CD4-positive, alpha-beta T cell treated with Interferon gamma for 1 hour (primary cell): ENCODE measurements around the gene SURF4.

ENCODE experiments used
- DNase-seq: peaks from one replicate; pipeline ENCODE4 v3.0.0-alpha.2; 2020

SURF4 gene

DNA sequence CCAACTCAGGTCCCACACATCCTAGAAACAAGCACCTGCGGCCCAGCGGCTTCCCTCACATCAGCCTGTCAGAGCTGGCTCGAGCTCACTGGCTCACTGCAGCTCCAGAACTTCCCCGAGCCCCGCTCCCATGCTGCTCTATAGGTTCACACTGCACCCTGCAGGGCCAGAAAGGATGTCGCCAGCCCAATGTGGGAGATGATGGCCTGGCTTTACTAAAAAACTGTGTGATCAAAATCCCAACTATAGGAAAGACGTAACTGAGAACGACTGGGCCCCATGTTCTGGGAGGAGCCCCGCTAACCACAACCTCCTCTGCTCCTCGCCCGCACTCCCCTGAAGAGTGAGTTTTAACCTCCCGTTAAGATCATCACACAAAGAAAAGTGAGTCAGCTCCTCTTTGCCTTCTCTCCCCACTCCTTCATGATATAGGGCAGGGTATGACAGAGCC is 4.6 kb downstream of the SURF4 start:
- DNase-seq: peak; percentile 50

DNA sequence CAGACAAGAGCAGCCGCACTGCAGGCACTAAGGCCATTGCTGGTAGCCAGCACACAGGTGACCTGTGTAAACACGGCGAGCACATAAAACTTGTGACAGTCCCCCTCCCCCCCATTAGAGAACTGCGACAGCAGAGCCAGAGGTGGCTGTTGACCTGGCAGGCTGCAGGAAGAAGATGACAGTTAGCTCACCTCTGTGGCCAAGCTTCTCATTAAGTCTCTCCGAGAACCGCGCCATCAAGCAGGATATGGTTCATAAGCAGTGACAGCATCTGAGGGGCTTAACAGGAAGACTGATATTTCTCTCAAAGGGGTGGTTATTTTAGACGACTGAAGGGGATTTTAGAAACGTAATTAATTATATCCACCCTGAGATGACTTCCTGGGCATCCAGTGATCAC is 5.2 kb downstream of the SURF4 start:
- peak; percentile 36 for DNase-seq

DNA sequence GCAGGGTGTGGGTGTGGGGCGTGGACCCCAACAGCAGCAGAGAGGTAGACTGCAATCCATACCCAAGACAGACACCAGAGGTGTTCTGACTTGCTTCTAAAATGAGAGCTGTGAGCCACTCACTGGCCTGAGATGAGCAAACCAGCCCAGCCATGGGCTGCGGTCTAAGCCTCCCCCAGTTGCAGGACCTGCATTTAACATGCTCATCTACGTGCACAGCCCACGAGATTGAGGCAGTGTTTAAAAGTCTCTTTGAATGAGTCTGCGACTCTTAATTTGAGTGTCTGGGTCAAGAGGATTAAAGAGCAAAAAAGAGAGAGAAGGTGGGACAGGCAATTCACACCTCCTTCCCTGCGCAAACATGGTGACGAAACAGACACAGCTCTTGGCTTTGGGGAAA is 5.9 kb downstream of the SURF4 start:
- no peak for DNase-seq

DNA sequence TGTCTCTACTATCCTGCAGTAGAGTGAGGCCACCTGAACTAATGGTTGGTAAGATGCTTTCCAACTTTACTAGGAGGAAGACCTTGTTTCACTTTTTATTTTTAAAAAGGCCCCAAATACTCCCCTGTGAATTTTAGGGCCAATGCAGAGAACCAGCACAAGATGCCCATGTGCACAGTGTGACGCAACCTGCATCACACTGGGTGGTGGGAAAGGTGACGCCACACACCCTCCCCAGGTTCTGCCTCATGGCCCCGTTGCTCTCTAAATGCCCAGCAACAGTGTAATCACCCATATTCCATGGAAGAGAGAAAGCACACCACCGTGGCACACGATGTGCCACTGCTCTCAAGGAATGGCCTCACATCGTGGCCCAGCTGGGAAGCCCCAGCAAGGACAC is 6.4 kb downstream of the SURF4 start:
- DNase-seq: no peak

DNA sequence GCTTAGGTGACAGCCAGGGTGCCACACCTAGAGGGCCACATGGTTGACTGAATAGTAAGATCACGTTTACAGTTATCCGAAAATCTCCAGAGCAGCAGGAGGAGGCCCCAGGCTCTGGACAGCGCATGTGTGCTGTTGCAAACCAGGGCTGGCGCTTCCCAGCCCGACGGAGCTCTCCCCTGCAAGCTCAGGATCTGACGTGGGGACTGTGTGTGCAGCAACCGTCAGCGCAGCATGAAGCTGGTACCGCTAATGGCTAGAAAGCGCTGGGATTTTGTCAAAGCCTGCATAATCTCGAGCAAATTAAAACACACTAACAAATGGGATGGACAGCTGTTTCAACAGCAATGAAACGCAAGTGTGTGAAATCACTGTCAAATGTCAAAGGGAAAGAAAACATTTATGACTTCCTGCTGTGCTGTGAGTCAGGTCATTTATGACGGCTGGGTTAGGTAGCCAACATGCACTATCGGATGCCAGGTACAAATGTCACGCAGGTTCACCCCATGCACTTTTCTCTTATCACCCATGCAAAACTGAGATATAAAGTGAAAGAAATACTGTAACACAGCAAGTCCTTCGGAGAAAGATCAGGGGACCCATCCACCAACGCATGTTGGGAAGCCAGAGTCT is 7.5 kb downstream of the SURF4 start:
- no peak for DNase-seq

DNA sequence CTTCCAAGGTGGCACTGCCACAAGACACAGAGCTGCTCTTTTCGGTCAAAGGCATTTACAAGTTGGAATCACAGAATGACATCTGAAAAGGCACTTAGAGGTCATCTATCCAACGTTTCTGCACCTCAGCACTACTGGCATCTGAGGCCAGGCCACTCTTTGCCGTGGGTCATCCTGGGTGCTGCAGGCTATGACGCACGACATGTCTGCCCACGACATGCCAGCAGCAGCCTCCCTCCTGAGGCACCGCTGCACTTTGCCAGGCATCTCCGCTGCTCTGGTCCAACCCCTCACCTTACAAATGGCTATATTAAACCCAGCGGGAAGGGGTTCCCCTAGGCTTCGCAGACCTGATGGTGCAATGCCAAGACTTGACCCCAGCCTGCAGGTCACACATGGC is 8.1 kb downstream of the SURF4 start:
- DNase-seq: no peak

DNA sequence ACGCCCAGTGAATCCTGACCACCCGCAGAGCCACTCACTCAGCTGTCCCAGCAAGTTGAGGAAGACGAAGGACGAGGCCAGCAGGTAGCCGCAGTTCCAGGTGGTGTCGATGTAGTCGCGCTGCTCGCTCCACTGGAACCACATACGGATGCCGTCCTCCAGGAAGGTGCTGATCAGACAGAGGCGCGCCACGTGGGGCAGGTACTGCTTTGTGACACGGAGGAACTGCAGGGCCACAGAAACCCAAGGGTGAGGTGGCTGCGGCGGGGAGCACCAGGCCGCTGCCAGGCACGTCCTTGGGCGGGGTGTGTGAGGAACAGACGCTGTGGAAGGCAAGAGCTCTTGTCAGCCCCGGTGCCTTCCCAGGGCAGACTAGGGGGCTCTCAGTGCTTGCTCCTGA is 8.6 kb downstream of the SURF4 start:
- no peak for DNase-seq

DNA sequence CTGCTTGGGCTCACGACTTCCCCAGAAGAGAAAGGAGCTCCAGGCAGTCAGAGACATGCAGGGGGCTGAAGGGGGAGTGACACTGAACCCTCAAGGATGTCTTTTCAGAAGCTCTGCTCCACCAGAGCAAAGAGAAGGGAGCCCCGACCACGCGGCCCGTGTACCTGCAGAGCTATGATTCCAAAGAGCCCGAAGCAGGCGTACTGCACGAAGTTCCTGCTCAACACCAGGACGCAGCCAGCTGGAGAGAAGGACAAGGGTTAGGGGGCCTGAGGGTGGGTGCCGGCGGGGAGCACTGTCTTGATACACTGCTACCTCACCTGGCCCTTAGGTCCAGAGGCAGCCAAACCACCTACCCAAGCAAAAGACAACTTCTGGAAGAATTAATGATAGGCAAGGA is 9.4 kb downstream of the SURF4 start:
- no peak for DNase-seq

DNA sequence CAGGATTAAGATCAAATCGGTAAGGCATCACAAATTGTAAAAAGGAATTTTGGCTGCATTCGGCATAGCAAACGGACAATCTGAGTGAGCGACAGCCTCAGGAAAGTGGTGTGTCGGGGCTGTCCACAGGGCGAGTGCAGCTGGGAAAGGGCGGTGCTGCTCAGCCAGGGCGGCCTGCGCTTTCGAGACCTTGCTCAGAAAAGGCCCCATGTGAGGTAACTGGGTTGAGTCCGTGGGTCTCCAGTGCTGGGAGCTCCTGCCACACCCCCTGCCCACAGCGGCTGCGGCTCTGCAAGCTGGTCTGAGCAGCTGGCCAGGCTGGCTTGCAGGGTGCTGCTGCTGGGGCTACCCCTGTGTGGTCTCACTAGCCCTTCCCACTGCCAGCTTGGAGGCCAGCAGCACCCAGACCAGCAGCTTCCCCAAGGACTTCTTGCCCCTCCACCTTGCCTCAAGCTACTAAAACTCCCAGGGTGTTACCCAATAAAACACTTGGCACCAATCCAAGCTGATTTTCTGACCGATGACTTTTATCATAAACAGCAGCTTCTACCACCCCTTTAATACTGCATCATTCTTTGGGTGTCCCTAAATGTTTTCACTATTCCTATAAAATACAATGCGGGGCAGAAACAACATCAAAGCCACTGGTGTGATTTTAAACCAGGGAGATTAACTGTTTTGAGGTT is 13.4 kb downstream of the SURF4 start:
- DNase-seq: no peak

DNA sequence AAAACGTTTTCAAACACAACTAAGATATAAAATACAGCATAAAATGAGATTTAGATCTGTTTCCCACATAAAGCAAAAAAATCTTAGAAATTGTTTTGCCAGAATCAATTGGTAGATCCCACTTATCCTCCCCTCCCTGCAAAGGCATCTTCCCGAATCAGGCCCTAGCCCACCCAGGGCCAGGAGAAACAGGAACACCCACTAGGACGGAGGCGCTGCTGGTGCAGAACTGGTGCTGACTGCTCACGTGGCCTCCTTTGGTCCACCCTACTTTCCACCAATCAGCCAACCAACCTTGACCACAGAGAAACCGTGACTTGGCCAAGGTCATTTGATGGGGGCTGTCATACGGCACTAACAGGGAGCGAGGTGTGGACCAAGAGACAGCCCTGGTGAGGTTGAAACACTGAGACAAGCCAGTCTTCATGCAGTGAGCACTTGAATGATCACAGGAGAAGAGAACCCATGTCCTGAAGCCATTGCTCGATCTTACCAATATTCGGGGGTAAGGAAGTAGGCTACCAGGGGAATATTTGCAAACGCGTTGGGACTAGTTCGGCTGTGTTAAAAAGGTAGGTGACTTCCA is 14.3 kb downstream of the SURF4 start:
- DNase-seq: no peak

DNA sequence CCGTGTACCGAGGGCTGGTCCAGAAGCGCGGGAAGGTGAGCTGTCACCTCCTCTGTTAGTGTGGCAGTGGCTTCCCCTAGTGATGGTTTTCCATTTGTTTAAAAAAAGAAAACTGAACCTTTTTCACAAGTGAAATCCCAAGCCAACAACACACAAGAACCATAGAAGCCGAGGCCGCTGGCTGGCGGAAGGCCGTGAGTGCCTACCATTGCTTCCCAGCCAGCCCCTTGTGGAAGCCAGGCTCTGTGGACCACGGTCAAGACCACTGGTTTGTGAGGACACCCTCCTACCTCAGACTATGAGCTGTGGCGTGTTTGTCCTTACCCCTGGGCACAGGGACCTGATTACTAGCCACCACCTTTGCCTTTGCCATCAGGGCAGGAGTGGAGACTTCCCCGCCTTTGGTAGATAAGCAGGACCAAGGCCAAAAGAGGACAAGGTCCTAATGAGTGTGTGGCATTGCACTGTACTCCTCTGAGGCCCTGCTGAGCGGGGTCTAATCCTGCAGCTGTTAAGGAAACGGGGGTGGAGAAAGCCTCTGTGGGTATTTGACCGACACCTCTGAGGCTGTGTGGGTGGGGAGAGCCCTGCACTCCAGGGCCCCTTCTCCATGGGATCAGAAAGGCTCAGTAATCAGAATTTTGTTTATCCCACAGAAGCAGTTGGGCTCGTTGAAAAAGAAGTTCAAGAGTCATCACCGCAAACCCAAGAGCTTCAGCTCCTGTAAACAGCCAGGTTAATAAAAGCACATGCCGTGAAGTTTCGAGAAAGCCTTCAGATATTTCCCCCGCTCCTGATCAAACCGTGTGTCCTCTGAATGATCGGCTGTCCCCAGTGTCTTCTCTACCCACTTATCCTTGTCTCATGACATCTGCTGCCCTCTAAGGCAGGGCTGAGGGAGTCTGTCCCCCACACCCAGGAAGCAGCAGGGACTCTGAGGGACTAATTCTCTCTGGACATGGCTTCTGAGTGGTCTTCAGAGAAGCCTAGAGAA is 15.2 kb downstream of the SURF4 start:
- no peak for DNase-seq

DNA sequence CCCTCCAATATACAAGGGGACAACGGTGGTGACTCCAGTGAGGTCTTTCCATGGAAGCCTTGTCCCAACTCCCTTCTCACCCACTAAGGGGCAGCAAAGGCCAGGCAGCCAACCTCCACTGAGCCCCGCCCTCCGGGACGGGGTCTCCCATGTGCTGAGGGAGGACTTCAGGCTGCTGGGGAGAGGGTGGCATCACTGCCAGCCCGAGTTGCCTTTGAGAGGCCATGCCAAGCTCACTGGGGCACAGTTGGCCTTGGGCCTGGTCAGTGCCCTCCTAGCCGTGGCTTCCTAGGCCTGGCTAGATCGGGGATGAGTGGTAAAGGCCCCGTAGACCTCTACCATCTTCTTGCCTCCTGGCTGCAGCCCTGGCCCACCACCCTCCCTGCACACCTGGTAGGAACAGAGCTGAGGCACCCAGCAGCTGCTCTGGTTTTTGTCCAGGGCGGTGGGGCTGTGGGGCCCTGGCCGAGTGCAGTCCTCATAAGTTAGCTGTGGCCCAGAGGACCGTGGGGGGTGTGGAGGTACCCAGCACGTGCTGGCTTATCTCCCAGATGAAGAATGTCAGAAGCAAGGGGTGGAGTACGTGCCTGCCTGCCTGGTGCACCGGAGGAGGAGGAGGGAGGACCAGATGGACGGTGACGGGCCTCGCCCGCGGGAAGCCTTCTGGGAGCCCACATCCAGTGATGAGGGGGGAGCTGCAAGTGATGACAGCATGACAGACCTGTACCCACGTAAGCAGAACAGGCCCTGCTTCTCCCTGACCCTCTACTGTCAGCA is 16.3 kb downstream of the SURF4 start:
- DNase-seq: no peak

DNA sequence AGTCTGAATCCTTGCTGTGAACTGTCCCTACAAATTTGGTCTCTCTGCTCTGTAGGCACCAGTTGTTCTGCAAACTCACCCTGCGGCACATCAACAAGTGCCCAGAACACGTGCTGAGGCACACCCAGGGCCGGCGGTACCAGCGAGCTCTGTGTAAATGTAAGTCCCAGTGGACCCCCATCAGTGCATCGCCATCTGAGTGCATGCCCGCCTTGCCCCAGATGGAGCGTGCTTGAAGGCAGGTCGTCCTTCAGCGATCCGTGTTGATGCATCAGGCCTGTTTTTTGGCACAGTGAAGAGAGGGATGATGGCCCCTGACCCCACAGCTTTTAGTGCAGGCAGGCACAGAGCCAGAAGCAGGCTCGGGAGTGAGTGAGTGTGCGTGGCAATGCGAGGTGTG is 18.2 kb downstream of the SURF4 start:
- DNase-seq: no peak

DNA sequence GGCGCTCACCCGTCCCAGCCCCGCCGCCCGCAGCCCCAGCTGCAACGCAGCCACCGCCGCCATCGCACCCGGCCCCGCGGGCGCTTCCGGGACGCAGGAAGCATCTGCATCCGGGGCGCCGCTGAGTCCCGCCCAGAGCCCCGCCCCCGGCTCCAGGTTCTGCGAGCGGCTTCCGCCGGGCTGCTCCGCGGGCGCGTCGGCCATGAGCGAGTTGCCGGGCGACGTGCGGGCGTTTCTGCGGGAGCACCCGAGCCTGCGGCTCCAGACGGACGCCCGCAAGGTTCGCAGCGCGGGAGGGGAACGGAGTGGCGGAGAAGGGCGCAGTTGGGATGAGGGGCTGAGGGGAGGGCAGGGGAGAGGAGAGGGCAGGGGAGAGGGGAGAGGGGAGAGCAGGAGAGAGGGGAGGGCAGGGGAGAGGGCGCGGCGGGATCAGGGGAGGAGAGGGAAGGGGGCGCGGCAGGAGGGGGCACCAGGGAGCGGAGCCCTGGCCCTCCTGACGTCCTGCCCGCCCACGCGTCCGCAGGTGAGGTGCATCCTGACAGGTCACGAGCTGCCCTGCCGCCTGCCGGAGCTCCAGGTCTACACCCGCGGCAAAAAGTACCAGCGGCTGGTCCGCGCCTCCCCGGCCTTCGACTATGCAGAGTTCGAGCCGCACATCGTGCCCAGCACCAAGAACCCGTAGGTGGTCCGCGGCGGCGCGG is 19.3 kb downstream of the SURF4 start, which contains the start of the genes SURF1 and SURF2:
TSS of gene SURF1 (minus strand) at position 97 of the 701 bp plus-strand sequence. CDS start at position 63, 34 bp downstream.
TSS of gene SURF2 (plus strand) at position 160 of the 701 bp plus-strand sequence. CDS start at position 203, 43 bp downstream.
- DNase-seq: peak; percentile 85

DNA sequence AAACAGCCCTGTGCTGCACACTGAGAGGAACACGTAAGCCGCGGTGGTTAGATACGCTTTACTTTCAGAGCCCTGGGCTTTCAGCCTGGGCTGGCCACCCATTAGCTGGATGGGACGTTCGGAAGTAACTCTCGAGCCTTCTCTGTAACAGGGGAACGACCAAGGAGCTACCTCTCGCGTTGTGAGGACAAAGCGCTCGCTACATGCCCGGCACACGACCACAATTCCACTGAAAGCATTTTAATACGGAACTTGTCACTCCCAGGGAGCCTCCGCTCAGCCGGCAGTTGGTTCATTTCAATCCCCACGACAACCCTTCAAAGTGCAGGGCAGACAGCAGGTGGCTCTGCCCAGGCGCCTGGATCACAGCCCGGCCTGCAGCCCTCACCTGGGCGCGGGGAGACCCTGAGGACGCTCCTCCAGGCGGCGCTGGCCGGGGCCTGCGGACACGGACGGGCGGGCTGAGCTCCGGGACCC is 19.9 kb downstream of the SURF4 start:
- DNase-seq: no peak

DNA sequence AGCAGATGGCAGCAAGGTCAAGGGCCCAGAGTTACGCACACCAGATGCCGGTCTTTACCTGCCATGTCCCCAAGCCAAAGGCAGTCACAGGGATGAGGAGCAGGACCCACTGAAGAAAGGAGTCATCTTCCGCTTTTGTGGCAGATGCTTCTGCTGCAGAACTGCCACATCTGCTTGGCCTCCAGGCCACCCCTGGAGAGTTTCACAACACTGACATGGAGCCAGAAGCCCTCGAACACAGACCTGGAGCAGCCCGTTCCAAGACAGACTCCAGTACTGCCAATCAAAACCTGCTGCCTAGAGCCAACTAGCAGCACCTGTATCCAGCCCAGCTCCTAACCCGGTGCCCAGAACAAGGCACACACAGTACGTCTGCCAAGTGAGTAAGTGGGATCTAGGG is 21.1 kb downstream of the SURF4 start:
- DNase-seq: no peak

DNA sequence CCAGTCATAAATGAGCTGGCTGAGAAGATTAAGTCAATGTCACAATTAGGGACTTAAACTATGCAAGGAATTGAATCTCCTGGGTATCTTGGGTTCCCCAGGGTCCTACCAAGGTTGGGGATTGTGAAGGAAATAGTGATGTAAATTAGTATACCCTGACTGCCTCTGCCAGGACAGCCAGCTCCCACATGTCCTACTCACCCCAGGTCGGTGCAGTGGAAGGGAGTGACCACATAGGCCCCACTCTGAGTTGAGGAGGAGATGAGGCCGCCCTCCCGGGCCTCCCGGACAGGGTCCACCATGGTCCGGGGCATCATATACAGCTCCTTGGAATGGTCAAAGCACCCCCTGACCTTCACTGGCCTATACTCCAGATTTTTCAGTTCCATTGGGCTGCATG is 22.3 kb downstream of the SURF4 start:
- DNase-seq: no peak

DNA sequence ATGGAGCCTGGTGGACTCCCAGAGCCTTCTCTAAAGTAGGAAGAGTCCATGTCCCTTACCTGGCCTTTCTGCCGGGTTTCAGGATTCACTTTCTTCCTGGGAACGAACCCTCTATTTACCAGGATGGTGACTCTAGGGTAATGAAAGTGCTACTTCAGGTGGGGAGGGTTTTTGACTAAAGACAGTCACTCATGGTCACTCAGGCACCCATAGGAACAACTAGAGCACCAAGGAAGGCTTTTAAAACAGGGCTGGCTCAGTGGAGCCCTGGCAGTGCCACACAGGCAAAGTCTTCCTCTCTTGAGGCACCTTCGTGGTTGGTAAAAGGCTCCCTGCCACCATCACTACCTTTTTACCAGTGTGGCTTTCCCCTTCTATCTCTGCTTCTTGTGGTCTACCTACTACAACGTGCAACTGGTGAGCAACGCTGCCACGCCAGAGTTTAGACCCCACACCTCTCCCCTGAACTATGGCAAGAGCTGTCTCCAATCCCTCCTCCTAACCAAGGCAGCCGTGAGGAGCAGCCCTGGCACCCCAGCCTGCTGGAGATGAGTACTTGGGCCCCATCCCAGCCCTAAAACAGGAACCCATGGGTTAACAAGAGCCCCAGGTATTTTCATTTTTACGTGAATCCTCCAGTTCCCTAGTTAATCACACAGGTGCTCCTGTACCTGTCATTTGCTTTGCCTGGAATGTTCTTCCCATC is 23.1 kb downstream of the SURF4 start:
- DNase-seq: no peak

DNA sequence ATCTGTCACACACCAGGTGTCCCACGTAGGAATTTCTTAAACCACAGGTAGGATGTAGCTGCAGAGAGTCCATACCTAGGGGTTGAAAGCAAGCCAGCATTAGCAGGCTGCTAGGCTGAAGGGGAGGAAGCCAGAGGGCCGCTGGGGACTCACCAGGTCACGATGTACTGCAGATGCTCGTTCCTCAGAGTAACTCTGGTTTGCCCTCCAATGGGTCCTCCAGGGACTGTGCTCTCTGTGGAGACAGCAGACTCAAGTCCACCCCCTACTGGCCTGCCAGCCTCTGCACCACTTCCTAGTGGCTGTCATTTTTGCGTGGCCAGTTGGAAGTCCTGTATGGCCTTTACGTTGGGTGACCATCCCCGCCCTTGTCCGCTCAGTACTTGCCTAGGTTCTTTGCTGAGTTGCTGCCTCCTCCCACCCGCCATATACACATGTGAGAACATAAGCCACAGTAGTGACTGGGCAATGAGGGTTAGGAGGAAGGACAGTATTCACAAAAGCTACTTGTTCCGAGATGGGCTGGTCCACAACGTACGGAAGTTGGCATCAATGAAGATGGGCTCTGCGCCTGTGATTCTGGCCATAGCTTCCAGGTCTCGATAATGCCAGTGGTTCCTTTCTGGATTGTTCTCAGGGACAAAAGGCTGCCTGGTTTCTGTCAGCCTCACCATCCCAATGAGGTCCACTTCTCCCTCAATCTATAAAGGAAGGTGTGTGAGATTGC is 23.8 kb downstream of the SURF4 start:
- peak; percentile 32 for DNase-seq

DNA sequence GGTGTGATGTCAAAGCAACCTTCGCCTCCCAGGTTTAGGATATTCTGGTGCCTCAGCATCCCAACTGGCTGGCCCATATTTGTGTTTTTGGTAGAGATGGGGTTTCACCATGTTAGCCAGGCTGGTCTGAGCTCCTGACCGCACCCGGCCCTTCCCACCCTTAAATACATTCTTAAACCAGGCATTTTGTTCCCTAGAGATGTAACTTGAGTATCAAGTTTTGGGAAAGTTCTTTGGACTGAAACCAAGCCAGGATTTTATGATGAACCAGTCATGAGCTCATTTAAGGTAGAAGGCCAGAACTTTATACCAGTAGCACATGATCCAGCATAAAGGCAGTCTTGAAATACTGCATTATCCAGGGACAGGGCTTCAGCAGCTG is 24.3 kb downstream of the SURF4 start:
- DNase-seq: no peak
